Astrocyte of the cerebellum (primary cell): ENCODE results near the gene TBPL1.

Experiments
- DNase-seq: peaks from one replicate; pipeline ENCODE4 v3.0.0-alpha.2; 2011; ENCODE audit warnings: low read depth
- H3K4me3 ChIP-seq: 2 replicates; pipeline ENCODE4 v1.5.1; 2011; ENCODE audit warnings: mild to moderate bottlenecking, low read depth, low read length, moderate library complexity
- in situ Hi-C: cut with HindIII; loops from 2 replicates; pipeline ENCODE4 v1.10.0; 2017; ENCODE audit warnings: low sequenced_read_pairs
- TF ChIP-seq, protein P1 (sequence below): IDR thresholded peaks from 2 replicates; pipeline ENCODE4 v1.5.1; 2012; ENCODE audit warnings: low read length, low read depth, moderate library complexity, mild to moderate bottlenecking; ENCODE audit errors: missing control alignments

TBPL1 gene

DNA sequence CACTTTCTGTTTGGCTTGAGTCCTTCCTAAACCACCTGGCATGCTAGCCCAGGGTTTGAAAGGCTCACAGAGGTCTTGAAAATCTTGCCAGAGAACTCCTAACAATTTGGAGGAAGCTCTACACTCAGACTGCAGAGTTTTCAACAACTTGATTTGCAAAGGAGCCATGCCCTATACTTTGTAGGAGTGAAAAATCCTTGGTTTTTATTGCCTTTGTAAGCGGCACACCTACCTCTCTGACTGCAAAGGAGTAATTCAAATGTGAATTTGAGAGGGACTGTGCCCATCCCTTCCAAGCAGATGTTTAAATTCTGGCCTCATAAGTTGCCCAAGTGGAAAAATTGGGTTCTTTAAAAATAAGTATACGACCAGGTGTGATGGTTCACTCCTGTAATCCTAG is 58.0 kb downstream of the TBPL1 start:
- in situ Hi-C loops, result no loop called here
- TF ChIP-seq, protein P1, sequence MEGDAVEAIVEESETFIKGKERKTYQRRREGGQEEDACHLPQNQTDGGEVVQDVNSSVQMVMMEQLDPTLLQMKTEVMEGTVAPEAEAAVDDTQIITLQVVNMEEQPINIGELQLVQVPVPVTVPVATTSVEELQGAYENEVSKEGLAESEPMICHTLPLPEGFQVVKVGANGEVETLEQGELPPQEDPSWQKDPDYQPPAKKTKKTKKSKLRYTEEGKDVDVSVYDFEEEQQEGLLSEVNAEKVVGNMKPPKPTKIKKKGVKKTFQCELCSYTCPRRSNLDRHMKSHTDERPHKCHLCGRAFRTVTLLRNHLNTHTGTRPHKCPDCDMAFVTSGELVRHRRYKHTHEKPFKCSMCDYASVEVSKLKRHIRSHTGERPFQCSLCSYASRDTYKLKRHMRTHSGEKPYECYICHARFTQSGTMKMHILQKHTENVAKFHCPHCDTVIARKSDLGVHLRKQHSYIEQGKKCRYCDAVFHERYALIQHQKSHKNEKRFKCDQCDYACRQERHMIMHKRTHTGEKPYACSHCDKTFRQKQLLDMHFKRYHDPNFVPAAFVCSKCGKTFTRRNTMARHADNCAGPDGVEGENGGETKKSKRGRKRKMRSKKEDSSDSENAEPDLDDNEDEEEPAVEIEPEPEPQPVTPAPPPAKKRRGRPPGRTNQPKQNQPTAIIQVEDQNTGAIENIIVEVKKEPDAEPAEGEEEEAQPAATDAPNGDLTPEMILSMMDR, result no peak
- no peak for DNase-seq
- H3K4me3 ChIP-seq, result no peak overlapping the region

- in situ Hi-C loops, result no loop called here
- no peak overlapping the region for H3K4me3 ChIP-seq
- TF ChIP-seq, protein P1, result no peak
- no peak for DNase-seq
Observed at GRCh38 chr6:134014588-134015137, 61.6 kb downstream of the TBPL1 start.

DNA sequence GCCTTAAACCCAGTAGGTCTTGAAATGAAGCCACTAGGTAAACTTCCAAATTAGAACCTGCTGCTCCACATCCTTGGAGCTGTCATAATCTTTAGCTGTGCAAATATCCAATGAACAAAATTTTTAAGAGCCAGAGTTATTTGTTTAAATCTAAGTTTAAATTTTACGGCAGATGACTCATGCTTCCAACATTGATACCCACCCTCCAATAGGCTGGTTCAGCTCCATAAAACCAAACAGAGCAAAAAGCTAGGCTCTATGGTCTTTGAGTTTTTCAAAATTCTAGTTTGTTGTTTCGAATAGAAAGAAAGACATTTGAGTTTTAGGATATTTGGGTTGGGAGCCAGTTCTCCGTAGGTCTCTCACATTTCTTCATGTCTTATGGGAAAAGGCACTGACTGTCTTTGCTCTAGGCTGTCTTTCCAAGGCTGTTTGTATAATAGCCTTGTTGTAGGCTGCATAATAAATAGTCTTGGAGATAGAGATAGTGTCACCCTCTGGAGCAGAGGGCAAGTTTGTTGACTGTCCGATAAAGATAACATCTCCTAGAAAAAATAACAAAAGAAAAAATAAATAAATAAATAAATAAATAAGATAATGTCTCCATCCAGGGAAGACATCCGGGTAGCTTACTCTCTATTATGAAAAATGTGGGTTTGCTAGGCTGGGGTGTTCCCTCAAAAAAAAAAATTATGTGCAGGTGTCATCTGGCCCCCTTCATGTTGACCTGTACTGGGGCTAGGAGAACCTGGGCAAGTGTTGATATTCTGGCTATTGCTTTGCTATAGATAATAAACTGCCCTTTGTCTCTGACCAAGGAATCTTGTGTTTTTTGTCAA is 62.9 kb downstream of the TBPL1 start:
- TF ChIP-seq, protein P1, result no peak
- H3K4me3 ChIP-seq, result no peak overlapping the region
- DNase-seq, result no peak
- in situ Hi-C loops, result no loop called here

DNA sequence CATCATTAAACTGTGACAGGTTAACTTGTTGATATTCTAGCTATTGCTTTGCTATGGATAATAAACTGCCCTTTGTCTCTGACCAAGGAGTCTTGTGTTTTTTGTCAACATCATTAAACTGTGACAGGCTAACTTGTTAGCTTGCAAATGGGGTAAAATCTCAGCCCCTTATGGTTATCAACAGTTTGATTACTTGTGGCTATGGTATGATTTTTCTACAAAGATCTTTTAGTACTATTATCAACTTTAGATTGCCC is 63.5 kb downstream of the TBPL1 start:
- TF ChIP-seq, protein P1, result no peak
- in situ Hi-C loops, result no loop called here
- H3K4me3 ChIP-seq, result no peak overlapping the region
- no peak for DNase-seq

GRCh38 chr6:134020071-134020470 is 67.0 kb downstream of the TBPL1 start:
- no peak overlapping the region for H3K4me3 ChIP-seq
- TF ChIP-seq, protein P1, result no peak
- no peak for DNase-seq
- in situ Hi-C loops, result no loop called here

DNA sequence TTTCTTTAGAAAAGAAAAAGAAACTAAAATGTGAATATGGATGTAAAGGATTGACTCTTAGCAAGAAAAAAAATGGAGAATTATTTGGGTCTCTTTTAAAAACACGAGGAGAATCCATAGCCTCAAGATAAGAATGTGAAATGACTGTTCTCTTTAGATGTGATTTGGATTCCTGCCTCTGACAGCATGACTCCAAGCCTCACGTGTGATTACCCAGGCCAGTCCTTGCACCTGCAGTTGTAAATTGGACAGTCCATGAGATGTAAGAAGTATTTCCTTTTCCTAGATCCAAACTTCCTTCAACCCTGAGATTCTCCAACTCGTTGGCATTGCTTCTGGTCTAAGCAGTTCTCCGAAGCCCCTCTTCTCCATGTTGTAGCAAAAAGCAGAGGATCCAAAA is 67.5 kb downstream of the TBPL1 start:
- TF ChIP-seq, protein P1, result no peak
- in situ Hi-C loops, result no loop called here
- no peak overlapping the region for H3K4me3 ChIP-seq
- DNase-seq, result no peak
